D721Med (cell line): ENCODE results near the gene SLC39A3.

Experiments used
- DNase-seq: peaks from one replicate; pipeline ENCODE4 v3.0.0; 2011; ENCODE audit warnings: low spot score; ENCODE audit not compliant: insufficient read length
- FAIRE-seq: peaks from 2 replicates; lab custom pipeline; 2011; peaks lifted over from hg19 to GRCh38; lab: Jason Lieb, UNC
- TF ChIP-seq, protein P1 (sequence below): IDR thresholded peaks from 2 replicates; pipeline ENCODE4 v1.5.1; 2012; ENCODE audit warnings: mild to moderate bottlenecking, control low read depth; ENCODE audit not compliant: insufficient read depth; ENCODE audit errors: missing control alignments

The SLC39A3 gene

DNA sequence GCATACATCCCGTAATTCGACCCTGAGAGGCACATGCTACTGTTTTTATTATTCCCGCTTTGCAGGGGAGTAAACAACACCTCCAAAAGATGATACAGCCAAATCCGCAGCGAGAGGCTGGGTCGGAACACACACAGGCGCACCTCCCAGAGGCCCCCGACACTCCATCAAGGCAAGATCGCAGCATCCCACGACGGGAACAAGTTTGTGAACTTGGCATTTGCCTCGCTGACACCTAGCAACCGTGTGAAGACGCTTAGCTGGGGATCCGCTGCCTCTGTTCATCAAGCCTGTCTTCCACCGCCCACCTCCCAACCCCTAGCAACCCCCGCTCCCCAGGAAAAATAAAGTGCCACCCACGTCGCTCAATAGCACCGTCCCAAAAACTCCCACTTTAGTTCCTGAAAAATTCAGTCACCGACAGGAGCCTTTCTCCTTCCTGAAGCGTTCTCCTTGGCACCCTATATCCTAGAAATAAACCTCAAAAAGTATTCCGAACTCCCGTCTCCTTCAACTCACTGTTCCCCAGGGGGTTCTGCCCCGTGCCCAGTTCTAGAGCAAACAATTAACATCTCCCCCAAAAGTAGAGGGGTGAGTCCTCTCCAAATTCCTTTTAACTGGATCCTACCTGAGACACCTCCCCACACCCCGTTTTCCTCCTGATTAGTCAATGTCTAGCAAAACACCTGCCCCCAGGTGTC, 39.0 kb downstream of the SLC39A3 start:
- TF ChIP-seq, protein P1, sequence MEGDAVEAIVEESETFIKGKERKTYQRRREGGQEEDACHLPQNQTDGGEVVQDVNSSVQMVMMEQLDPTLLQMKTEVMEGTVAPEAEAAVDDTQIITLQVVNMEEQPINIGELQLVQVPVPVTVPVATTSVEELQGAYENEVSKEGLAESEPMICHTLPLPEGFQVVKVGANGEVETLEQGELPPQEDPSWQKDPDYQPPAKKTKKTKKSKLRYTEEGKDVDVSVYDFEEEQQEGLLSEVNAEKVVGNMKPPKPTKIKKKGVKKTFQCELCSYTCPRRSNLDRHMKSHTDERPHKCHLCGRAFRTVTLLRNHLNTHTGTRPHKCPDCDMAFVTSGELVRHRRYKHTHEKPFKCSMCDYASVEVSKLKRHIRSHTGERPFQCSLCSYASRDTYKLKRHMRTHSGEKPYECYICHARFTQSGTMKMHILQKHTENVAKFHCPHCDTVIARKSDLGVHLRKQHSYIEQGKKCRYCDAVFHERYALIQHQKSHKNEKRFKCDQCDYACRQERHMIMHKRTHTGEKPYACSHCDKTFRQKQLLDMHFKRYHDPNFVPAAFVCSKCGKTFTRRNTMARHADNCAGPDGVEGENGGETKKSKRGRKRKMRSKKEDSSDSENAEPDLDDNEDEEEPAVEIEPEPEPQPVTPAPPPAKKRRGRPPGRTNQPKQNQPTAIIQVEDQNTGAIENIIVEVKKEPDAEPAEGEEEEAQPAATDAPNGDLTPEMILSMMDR, result no peak
- DNase-seq (no peak), FAIRE-seq (no peak)

DNA sequence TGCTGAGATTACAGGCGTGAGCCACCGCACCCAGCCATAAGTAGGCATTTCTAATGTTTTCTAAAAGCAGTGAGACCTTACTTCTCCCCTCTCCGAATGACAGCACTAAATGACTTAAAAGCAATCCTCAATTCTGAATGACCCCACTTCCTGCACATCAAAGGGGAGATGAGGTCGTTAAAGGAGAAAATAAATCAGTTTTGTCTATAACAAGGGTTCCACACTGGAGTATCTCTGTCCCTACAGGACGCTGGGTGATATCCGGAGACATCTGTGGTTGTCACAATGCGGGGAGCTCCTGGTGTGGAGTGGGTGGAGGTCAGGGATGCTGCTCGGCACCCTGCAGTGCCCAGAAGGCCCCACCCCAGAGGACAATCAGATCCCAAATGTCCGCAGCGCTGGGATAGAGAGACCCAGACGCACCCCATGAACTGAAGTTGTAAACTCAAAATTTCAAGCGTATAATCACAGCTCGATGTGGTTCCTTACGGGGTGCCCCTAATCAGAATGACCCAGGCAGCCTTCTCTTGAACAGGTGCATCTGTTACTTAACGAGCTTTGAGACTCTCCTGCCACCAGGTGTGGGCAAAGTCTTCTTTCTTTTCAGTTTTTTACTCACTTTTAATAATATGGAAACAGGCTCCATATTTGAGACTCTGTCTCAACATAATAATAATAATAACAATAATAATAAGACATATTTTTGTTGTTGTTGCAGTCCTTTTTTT, 40.2 kb downstream of the SLC39A3 start:
- TF ChIP-seq, protein P1, result no peak
- DNase-seq (no peak), FAIRE-seq (no peak)

DNA sequence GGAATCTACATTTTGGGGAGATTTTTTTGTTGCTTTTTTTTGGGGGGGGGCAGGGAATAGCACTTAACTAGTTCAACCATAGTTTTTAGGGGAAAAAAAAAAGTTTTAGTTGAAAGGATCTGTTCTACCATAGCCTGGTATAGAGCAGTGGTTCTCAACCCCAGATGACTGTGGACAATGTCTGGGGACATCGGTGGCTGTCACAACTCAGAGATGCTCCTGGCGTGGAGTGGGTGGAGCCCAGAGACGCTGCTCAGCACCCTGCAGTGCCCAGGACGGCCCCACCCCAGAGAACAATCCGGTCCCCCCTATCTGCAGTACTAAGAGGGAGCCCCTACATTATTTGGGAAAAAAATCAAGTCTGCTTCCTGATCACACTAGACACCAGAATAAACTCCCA, 45.6 kb downstream of the SLC39A3 start:
- DNase-seq (no peak), FAIRE-seq (no peak)
- TF ChIP-seq, protein P1, result no peak

DNA sequence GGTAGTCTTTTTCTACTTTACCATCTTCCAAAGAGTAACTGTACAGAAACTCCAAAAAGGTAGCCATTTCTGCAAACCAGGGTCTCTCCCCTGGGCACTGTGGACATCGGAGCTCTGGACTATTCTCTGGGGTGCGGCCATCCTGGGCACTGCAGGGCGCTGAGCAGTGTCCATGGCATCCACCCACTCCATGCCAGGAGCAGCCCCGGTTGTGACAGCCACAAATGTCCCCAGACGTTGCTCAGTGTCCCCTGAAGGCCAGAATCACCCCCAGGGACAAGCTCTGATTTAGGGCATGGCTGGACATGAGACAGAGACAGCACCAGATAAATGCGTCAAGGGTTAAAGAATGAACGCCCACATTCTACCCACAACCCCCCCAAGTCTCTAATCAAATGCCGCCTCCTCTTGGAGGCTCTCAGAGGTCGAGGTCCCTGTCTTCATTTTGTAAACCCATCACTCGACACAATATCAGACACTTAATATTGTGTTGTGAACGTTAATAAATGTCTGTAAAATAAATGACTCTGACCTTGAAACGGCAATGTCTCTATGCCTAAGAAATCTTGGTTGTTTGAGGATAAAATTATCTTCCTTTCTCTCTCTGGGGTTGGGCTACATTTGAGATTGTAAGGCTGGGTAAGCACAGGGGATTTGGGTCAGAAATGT, 46.2 kb downstream of the SLC39A3 start:
- DNase-seq, result no peak
- TF ChIP-seq, protein P1, result no peak
- FAIRE-seq, result no peak

DNA sequence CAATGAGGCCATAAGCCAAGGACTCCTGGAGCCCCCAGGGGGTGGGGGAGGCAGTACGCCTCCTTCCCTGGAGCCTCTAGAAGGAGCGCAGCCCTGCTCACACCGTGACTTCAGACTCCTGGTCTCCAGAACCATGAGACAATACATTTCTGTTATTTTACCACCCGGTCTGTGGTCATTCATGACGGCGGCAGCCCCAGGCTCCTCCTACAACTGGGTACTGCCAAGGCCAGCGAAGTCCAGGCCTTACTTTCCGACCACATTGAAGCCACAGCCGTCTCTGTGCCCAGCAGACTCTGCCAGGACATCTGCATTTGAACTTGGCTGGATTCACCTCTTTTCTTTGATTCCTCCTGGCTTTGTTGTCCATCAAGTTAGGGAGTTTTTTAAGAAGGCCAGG, 47.9 kb downstream of the SLC39A3 start:
- TF ChIP-seq, protein P1, result no peak
- no peak for DNase-seq
- FAIRE-seq, result no peak

DNA sequence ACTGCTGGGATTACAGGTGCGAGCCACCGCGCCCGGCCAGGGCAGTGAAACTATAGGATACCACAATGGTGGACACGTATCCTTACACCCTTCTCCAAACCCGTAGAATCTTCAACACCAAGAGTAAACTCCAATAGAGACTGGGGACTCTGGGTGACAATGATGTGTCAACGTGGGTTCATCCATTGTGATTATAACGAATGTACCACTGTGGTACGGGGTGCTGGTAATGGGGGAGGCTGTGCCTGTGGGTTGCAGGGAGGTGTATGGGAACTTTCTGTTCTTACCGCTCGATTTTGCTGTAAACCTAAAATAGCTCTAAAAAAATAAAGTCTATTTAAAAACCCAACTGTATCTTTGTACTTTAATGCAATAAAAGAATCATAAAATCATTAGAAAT, 49.0 kb downstream of the SLC39A3 start:
- TF ChIP-seq, protein P1, result no peak
- FAIRE-seq (no peak), DNase-seq (no peak)
